B cell (primary cell): ENCODE results near the gene KRTAP17-1.
A peak's percentile ranks its signal among the peaks of the same experiment; 100 is the strongest.

Source experiments
- EZH2 ChIP-seq: IDR thresholded peaks from 2 replicates; pipeline ENCODE4 v1.6.1; 2012; ENCODE audit warnings: borderline replicate concordance, low read depth, mild to moderate bottlenecking, moderate library complexity, low read length; ENCODE audit not compliant: insufficient read depth, poor library complexity, severe bottlenecking
- TF ChIP-seq, protein P1 (sequence below): fragments of 200-600 bp; IDR thresholded peaks from one replicate; pipeline ENCODE4 v1.8.0; 2022; ENCODE audit warnings: antibody characterized with exemption, mild to moderate bottlenecking

- TF ChIP-seq, protein P1, sequence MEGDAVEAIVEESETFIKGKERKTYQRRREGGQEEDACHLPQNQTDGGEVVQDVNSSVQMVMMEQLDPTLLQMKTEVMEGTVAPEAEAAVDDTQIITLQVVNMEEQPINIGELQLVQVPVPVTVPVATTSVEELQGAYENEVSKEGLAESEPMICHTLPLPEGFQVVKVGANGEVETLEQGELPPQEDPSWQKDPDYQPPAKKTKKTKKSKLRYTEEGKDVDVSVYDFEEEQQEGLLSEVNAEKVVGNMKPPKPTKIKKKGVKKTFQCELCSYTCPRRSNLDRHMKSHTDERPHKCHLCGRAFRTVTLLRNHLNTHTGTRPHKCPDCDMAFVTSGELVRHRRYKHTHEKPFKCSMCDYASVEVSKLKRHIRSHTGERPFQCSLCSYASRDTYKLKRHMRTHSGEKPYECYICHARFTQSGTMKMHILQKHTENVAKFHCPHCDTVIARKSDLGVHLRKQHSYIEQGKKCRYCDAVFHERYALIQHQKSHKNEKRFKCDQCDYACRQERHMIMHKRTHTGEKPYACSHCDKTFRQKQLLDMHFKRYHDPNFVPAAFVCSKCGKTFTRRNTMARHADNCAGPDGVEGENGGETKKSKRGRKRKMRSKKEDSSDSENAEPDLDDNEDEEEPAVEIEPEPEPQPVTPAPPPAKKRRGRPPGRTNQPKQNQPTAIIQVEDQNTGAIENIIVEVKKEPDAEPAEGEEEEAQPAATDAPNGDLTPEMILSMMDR = peak; percentile 84
- no peak for TF ChIP-seq EZH2
Measured at GRCh38 chr17:41322094-41322902, 6.8 kb upstream of the KRTAP17-1 start.
